Lower leg skin (tissue), 3 donors: ENCODE results near the gene PCBP4.

Experiments used
- CTCF ChIP-seq, 3 donors: fragments of 450-650 bp; IDR thresholded peaks; one replicate each; pipeline ENCODE4 v1.5.1; 2016; ENCODE audit warnings: antibody characterized with exemption in 3 of 3, mild to moderate bottlenecking in 3 of 3, moderate library complexity in 2 of 3
- POLR2A ChIP-seq, 2 donors: fragments of 450-650 bp; IDR thresholded peaks; one replicate each; pipeline ENCODE4 v1.6.1; 2016 to 2017; ENCODE audit warnings: antibody characterized with exemption in 2 of 2, mild to moderate bottlenecking in 1 of 2, moderate library complexity in 1 of 2

- TF ChIP-seq CTCF (IDR thresholded peaks at IDR 0.05) (no peak), POLR2A (IDR thresholded peaks at IDR 0.05) (no peak)
Measured at GRCh38 chr3:51992017-51992682, 24.9 kb upstream of the PCBP4 start.
